Measurements from ENCODE around the gene CFAP251. TPM values are rescaled to one million over a fixed set of nuclear protein-coding genes. Genes with fewer than 3 reads are reported as not detected.

CFAP251 gene
- total RNA-seq, 4 donors from 2014 or later, result 0.30 to 6.2 (median 3.4) TPM

DNA sequence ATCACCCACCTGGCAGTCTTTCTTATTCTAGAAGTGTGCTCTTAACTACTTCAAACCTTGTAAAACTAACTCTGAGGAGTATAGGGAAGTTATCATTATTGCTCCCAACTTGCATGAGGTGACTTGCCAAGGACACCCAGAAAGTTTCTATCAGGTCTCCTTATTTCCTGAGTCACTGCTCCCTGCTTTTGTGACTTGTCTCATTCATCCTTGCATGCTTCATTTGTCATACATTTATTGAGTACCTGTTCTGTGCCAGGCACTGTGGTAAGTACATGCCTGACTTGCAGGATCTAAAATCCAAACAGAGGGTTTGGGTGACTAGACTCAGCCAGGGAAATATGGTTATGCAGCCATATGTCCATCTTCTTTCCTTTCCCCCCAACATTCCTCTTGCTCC lies 25.5 kb downstream of the CFAP251 start:
- intact Hi-C loops (cut with DNase I; ENCODE audit: low total_unique reads), result no loop called here
- H3K4me3 ChIP-seq (ENCODE audit: low read depth, poor library complexity, severe bottlenecking), result no peak overlapping the region
- no peak for TF ChIP-seq POLR2A (IDR thresholded peaks at IDR 0.05)
- TF ChIP-seq, protein P1, sequence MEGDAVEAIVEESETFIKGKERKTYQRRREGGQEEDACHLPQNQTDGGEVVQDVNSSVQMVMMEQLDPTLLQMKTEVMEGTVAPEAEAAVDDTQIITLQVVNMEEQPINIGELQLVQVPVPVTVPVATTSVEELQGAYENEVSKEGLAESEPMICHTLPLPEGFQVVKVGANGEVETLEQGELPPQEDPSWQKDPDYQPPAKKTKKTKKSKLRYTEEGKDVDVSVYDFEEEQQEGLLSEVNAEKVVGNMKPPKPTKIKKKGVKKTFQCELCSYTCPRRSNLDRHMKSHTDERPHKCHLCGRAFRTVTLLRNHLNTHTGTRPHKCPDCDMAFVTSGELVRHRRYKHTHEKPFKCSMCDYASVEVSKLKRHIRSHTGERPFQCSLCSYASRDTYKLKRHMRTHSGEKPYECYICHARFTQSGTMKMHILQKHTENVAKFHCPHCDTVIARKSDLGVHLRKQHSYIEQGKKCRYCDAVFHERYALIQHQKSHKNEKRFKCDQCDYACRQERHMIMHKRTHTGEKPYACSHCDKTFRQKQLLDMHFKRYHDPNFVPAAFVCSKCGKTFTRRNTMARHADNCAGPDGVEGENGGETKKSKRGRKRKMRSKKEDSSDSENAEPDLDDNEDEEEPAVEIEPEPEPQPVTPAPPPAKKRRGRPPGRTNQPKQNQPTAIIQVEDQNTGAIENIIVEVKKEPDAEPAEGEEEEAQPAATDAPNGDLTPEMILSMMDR (IDR thresholded peaks at IDR 0.05), result no peak
- no peak for DNase-seq (ENCODE audit: low spot score in 2 of 2)

DNA sequence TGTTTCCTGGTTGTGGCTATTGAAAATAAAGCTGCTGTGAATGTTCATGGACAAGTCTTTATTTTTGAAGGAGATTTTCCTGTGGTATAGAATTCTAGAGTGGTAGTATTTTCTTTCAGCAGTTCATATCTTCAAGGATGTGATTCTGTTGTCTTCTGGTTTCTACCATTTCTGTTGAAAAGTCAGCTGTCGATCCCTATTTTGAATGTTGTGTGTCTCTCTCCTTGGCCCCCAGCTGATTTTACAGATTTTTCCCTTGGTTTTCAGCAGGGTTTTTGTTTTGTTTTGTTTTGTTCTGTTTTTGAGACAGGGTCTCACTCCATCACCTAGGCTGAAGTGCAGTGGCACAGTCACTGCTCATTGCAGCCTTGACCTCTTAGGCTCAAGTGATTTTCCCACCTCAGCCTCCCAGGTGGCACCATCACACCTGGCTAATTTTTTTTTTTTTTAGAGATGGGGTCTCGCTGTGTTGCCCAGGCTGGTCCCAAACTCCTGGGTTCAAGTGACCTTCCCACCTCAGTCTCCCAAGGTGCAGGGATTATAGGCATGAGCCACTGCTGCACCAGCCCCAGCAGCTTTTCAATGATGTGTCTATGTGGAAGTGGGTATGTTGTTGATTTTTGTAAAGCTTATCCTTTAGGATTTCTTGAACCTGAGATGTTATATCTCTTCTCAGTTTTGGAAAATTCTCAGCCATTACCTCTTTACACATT lies 28.1 kb downstream of the CFAP251 start:
- no peak overlapping the region for H3K4me3 ChIP-seq (ENCODE audit: low read depth, poor library complexity, severe bottlenecking)
- no peak for DNase-seq (ENCODE audit: low spot score in 2 of 2)
- intact Hi-C loops (cut with DNase I; ENCODE audit: low total_unique reads), result no loop called here
- WGBS, 2 donors, result 98% methylated on average over 2 of the region's 2 CpGs
- TF ChIP-seq, protein P1 (IDR thresholded peaks at IDR 0.05), result no peak
- TF ChIP-seq POLR2A (IDR thresholded peaks at IDR 0.05), result no peak

DNA sequence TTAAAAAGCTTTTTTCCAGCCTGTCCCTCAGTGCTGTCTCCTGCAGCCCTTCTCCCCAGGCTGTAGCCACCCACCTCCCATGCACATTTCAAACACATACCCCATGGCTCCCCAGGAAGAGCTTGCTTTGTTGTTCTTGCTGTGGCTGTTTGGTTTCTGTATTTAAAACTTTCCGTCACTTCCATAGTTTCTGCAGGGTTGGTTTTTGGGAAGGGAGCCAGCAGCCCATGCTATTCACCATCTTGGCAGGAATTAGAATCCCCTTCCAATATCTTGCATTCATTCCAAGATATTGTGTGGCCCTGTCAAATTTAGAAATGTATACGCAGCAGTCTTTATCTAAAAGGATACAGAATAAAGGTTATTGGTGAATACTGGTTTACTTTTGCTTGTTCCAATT lies 29.6 kb downstream of the CFAP251 start:
- H3K4me3 ChIP-seq (ENCODE audit: low read depth, poor library complexity, severe bottlenecking), result no peak overlapping the region
- no peak for DNase-seq (ENCODE audit: low spot score in 2 of 2)
- no peak for TF ChIP-seq POLR2A (IDR thresholded peaks at IDR 0.05)
- TF ChIP-seq, protein P1 (IDR thresholded peaks at IDR 0.05), result no peak
- WGBS, 2 donors, result 80 to 90% methylated on average over 2 of the region's 2 CpGs
- intact Hi-C loops (cut with DNase I; ENCODE audit: low total_unique reads), result no loop called here

DNA sequence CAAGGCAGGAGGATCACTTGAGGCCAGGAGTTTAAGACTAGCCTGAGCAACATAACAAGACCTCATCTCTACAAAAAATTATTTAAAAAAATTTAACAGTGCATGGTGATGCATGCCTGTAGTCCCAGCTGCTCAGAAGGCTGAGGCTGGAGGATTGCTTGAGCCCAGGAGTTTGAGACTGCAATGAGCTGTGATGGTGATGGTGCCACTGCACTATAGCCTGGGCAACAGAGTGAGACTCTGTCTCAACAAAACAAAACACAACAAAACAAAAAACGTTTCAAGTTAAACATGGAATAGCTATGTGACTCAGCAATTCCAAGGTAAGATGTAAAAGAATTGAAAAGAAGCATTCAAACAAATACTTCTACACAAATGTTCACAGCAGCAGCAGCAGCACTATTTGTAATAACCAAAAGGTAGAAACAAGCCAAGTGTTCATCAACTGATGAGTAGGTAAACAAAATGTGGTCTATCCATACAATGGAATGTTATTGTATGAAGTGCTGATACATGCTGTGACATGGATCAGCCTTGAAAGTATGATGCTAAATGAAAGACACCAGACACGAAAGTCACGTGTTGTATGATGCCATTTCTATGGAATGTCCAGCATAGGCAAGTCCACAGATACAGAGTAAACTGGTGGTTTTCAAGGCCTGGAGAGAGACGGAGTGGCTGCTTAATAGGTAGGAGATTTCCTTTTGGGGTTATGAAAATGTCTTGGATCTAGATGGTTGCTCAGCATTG lies 31.4 kb downstream of the CFAP251 start:
- intact Hi-C loops (cut with DNase I; ENCODE audit: low total_unique reads), result no loop called here
- no peak overlapping the region for H3K4me3 ChIP-seq (ENCODE audit: low read depth, poor library complexity, severe bottlenecking)
- WGBS, 2 donors, result 61 to 70% methylated on average over 4 of the region's 4 CpGs
- no peak for TF ChIP-seq POLR2A (IDR thresholded peaks at IDR 0.05)
- TF ChIP-seq, protein P1 (IDR thresholded peaks at IDR 0.05), result no peak
- DNase-seq (ENCODE audit: low spot score in 2 of 2), result no peak

DNA sequence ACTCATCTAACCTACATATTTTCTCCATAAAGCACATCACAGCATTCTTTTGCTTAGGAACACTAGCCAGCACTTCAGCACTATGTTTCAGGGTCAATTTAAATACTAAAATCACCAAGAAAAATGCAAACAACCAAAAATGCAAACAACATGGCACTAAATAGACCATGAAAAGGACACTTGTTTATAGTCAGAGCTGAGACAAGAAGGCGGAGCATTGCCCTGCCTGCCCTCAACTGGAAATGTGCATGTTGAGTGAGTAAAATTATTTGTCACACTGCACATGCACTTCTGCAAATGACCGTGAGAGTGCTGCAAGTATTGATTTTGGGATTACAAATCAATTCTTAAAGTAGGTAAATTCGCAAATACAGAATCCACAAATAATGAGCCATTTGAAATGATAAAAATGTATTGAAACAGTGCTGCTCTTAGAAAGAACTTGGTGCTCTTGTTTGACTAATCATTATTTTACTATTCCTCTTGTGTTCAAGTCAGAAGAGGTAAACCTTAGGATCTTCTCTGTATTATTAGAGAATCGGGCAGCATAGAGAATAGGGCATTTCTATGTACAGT lies 34.8 kb downstream of the CFAP251 start:
- no peak for DNase-seq (ENCODE audit: low spot score in 2 of 2)
- no peak overlapping the region for H3K4me3 ChIP-seq (ENCODE audit: low read depth, poor library complexity, severe bottlenecking)
- no peak for TF ChIP-seq POLR2A (IDR thresholded peaks at IDR 0.05)
- TF ChIP-seq, protein P1 (IDR thresholded peaks at IDR 0.05), result no peak
- intact Hi-C loops (cut with DNase I; ENCODE audit: low total_unique reads), result no loop called here
- WGBS, 2 donors, result 94 to 95% methylated on average over 4 of the region's 4 CpGs

All from lower leg skin (tissue), 4 donors.